GM21360 (cell line): Measurements from ENCODE around the gene IPO5.

Experiments used
- ATAC-seq: cut with Tn5 transposase; IDR thresholded peaks from one replicate; pipeline ENCODE4 v1.9.1; 2021; ENCODE audit warnings: mild to moderate bottlenecking, moderate library complexity; ENCODE audit not compliant: unreplicated experiment

IPO5 gene

DNA sequence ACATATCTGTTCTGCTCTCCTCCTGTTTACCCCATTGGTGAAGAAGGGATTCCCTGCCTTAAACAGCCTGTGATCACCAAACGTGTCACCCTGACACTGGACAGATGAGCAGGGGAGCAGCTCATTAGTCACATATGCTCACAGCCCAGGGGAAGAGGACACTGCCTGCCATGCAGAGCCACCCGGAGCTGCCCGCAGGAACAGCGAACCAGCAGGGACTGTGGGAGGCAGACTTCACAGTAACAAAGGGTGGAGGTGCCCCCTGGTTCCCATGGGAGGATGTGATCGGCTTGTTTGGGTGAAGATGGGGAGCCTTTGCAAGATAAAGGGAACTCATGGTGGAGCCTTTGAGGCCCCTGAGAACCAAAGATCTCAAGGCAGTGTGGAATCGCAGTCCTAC, 100.8 kb downstream of the IPO5 start:
- no peak for ATAC-seq

- ATAC-seq = no peak
These were observed 102.1 kb downstream of the IPO5 start for GRCh38 chr13:98055623-98056022.

- no peak for ATAC-seq
These were observed 103.5 kb downstream of the IPO5 start for GRCh38 chr13:98056839-98057410.

DNA sequence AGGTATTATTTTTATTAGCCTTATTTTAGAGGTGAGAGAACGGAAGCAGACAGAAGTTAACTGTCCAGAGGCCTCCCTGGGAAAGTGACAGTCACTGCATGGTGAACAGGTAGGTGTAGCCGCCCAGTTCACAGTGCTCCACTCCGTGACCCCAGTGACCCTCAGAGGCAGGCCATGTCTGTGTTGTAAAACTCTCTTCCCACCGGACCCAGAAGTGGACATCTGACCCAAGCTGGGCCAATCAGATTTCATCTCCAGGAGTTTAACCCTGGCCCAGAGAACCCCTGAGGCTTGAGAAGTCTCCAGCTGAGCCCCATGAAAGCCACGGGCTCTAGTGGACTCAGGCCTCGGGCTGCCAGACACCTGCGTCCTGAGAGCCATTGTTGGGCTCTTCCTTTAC, 105.8 kb downstream of the IPO5 start:
- no peak for ATAC-seq

DNA sequence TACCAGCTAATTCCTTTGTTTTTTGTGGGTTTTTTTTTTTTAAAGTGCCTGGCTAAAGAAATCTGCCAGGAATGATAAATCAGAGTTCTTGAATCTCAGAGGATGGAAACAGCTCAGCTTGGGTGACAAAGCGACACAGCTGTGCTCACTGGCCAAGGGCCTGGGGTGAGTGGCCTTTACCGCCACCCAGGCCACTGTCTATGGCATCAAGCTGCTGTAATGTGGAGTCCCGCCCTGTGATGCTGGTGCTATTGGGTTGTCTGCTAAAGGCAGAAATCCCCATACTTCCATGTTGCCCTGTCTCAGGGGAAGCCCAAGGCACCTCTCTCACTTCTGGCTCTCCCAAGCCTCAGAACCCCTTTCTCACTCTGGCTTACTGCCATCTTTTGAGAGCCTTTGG, 106.8 kb downstream of the IPO5 start:
- ATAC-seq = no peak

GRCh38 chr13:98065468-98065867, 112.0 kb downstream of the IPO5 start:
- ATAC-seq = no peak

DNA sequence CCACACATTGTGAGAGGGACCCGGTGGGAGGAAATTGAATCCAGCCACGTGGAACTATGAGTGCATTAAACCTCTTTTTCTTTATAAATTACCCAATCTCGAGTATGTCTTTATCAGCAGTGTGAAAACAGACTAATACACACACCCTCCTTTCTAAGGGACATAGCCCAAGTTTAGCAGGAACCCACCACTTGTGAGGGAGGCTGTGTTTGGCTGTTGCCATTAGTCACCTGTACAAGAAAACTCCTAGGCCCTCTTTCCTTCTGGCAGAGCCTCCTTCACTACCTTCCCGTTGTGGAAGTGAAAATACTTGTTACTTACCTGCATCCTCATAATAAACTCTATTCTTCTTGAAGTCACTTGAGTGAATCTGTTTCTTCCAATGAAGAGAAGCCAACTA, 113.2 kb downstream of the IPO5 start:
- no peak for ATAC-seq

- no peak for ATAC-seq
These were observed 115.0 kb downstream of the IPO5 start for GRCh38 chr13:98068521-98068920.

DNA sequence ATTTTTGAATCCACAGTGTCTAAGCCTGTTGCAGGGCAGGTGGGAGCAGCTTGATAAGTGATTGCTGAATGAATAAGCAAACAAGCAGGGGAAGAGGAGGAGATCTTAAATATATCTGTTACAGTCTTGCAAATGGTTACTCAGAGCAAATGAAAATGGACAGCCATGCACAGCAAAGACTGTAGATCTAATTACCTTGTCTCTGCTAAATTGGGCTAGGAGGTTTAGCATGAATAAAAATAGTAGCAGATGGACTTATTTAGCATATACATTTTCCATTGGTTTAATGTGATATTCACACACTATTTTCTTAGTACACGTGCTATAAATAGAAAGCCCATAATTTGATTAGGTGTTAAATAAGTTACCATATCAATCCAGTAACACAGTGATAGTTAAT, 116.5 kb downstream of the IPO5 start:
- no peak for ATAC-seq

DNA sequence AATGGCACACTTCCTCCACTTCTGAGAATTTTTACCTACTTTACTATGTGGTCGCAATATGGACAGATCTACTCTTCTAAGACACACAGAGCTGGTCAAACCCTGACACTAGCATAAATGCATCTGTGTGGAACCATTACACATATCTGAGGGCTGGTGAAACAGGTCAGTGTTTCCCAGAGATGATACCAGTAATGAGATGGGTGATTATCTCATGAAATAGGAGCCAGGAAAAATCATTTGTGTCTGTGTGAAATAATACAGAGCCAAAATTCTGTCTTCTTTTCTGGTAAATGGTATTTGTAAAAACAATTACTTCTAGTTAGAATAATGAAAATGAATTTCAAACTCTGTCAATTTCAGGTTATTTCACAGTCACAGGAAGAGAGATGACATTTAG, 117.8 kb downstream of the IPO5 start:
- no peak for ATAC-seq

DNA sequence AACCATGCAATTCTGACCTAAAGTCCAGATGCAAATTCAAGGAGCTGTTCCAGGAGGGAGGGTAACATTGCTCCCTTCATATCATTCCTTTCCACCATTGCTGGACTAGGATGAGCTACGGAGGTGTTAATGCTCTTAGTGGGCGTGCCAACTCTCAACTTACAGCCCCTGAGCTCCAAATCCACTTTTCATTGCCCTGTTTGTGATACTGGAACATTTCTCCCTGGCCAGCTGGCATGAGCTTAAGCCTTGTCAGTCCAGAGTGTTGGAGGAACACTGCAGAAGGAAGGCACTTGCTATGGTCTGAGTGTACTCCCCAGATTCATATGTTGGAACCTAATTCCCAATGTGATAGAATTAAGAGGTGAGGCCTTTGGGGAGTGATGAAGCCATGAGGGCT, 119.0 kb downstream of the IPO5 start:
- ATAC-seq = no peak
